IMR-90 (cell line): ENCODE data around the gene SRPK3. TPM values are rescaled to one million over a fixed set of nuclear protein-coding genes. Genes with fewer than 3 reads are reported as not detected.

Source experiments
- ATAC-seq: fragments of 200-7000 bp; cut with Tn5 transposase; 2 replicates; pipeline ENCODE4 v1.9.1; 2020; ENCODE audit warnings: low read depth, mild to moderate bottlenecking, moderate library complexity
- BruUV-seq: library from RNA; stranded (reverse); fragments of 400-500 nt; replicated peaks from 2 replicates; lab custom pipeline; 2021; lab: Mats Ljungman, UMichigan
- CTCF ChIA-PET: fragments of 300-600 bp; formaldehyde crosslinking; extraction: SDS; loops from one replicate; lab custom pipeline; 2021; ENCODE audit warnings: antibody characterized with exemption; lab: Yijun Ruan, JAX
- POLR2A ChIA-PET: fragments of 300-600 bp; sonication (Branson Sonifier 250); formaldehyde crosslinking; loops from one replicate; lab custom pipeline; 2022; ENCODE audit warnings: antibody characterized with exemption; ENCODE audit not compliant: unreplicated experiment; lab: Charles Lee
- DNase-seq: peaks from one replicate; pipeline ENCODE4 v3.0.0; 2013
- H2AFZ ChIP-seq: replicated peaks from 2 replicates; pipeline ENCODE3; 2013; ENCODE audit warnings: low read length, mild to moderate bottlenecking; ENCODE audit not compliant: poor library complexity
- H2AK5ac ChIP-seq: 2 replicates; pipeline ENCODE4 v1.6.1; 2013; ENCODE audit warnings: low read depth, low read length, inconsistent platforms
- H2AK9ac ChIP-seq: replicated peaks from 2 replicates; pipeline ENCODE3; 2013; ENCODE audit warnings: mild to moderate bottlenecking, low read depth, low read length, moderate library complexity; ENCODE audit not compliant: poor library complexity
- H2BK120ac ChIP-seq: 2 replicates; pipeline ENCODE4 v1.6.1; 2013; ENCODE audit warnings: low read depth, low read length, inconsistent platforms
- H2BK15ac ChIP-seq: 3 replicates; pipeline ENCODE4 v1.6.1; 2013; ENCODE audit warnings: low read depth, low read length, inconsistent platforms
- H2BK20ac ChIP-seq: 2 replicates; pipeline ENCODE4 v1.6.1; 2013; ENCODE audit warnings: low read depth, mild to moderate bottlenecking, inconsistent platforms, low read length, moderate library complexity
- H2BK5ac ChIP-seq: 2 replicates; pipeline ENCODE4 v1.6.1; 2013; ENCODE audit warnings: mild to moderate bottlenecking, low read depth, low read length, inconsistent platforms; ENCODE audit not compliant: poor library complexity, severe bottlenecking
- H3K14ac ChIP-seq: replicated peaks from 2 replicates; pipeline ENCODE4 v1.6.1; 2013; ENCODE audit warnings: low read depth, low read length, inconsistent platforms
- H3K18ac ChIP-seq: 2 replicates; pipeline ENCODE4 v1.6.1; 2013; ENCODE audit warnings: low read depth, low read length, control low read depth
- H3K23ac ChIP-seq: 2 replicates; pipeline ENCODE4 v1.6.1; 2013; ENCODE audit warnings: low read depth, low read length, inconsistent platforms
- H3K27ac ChIP-seq: 2 replicates; pipeline ENCODE4 v1.5.1; 2013; ENCODE audit warnings: mild to moderate bottlenecking, control low read depth, low read length; ENCODE audit not compliant: insufficient read depth
- H3K27me3 ChIP-seq: 2 replicates; pipeline ENCODE4 v1.6.1; 2013; ENCODE audit warnings: low read length; ENCODE audit not compliant: control insufficient read depth, insufficient read depth
- H3K36me3 ChIP-seq: 2 replicates; pipeline ENCODE4 v1.6.1; 2013; ENCODE audit warnings: low read length, mixed read lengths; ENCODE audit not compliant: control insufficient read depth, insufficient read depth
- H3K4ac ChIP-seq: 2 replicates; pipeline ENCODE4 v1.6.1; 2013; ENCODE audit warnings: low read depth, low read length, inconsistent platforms
- H3K4me1 ChIP-seq: 2 replicates; pipeline ENCODE4 v1.6.1; 2013; ENCODE audit warnings: low read length, mixed read lengths; ENCODE audit not compliant: control insufficient read depth, insufficient read depth
- H3K4me2 ChIP-seq: 2 replicates; pipeline ENCODE4 v1.6.1; 2013; ENCODE audit warnings: low read depth, mild to moderate bottlenecking, control low read depth, low read length, moderate library complexity
- H3K4me3 ChIP-seq: 2 replicates; pipeline ENCODE4 v1.5.1; 2013; ENCODE audit warnings: low read depth, mild to moderate bottlenecking, control low read depth, low read length, moderate library complexity; ENCODE audit not compliant: insufficient read depth
- H3K56ac ChIP-seq: 2 replicates; pipeline ENCODE4 v1.6.1; 2013; ENCODE audit warnings: low read length, inconsistent platforms; ENCODE audit not compliant: insufficient read depth; ENCODE audit errors: extremely low read depth
- H3K79me1 ChIP-seq, 2 experiments: 2 replicates each; pipeline ENCODE4 v1.6.1; 2013; ENCODE audit warnings: low read length in 2 of 2, inconsistent platforms in 1 of 2, low read depth in 1 of 2
- H3K9ac ChIP-seq: 2 replicates; pipeline ENCODE4 v1.6.1; 2013; ENCODE audit warnings: low read depth, low read length, control low read depth
- H3K9me1 ChIP-seq: 2 replicates; pipeline ENCODE4 v1.6.1; 2013; ENCODE audit warnings: low read length, inconsistent platforms; ENCODE audit not compliant: insufficient read depth
- H3K9me3 ChIP-seq: 2 replicates; pipeline ENCODE4 v1.6.1; 2013; ENCODE audit warnings: low read length; ENCODE audit not compliant: control insufficient read depth, insufficient read depth
- H4K20me1 ChIP-seq: 2 replicates; pipeline ENCODE4 v1.6.1; 2013; ENCODE audit warnings: low read length, inconsistent platforms; ENCODE audit not compliant: insufficient read depth
- H4K5ac ChIP-seq: 2 replicates; pipeline ENCODE4 v1.6.1; 2013; ENCODE audit warnings: mild to moderate bottlenecking, low read depth, low read length, control low read depth
- H4K8ac ChIP-seq, 2 experiments: 2 replicates each; pipeline ENCODE4 v1.6.1; 2013; ENCODE audit warnings: low read depth in 2 of 2, low read length in 2 of 2, control low read depth in 1 of 2, inconsistent platforms in 1 of 2
- H4K91ac ChIP-seq: 2 replicates; pipeline ENCODE4 v1.6.1; 2013; ENCODE audit warnings: low read depth, low read length, inconsistent platforms; ENCODE audit not compliant: insufficient read depth
- BHLHE40 ChIP-seq: fragments of 150-350 bp; IDR thresholded peaks from 2 replicates; pipeline ENCODE4 v1.6.1; 2016; ENCODE audit warnings: mild to moderate bottlenecking, low read depth, low read length
- CHD1 ChIP-seq: IDR thresholded peaks from 2 replicates; pipeline ENCODE4 v1.6.1; 2012; ENCODE audit warnings: low read depth, low read length, improper control_type of control experiment
- CTCF ChIP-seq: conservative IDR thresholded peaks from 2 replicates; pipeline ENCODE4 v1.5.1; 2012; ENCODE audit warnings: mild to moderate bottlenecking, low read depth, low read length, improper control_type of control experiment
- FOS ChIP-seq: fragments of 150-350 bp; IDR thresholded peaks from 2 replicates; pipeline ENCODE4 v1.6.1; 2016; ENCODE audit warnings: low read depth, low read length
- MAFK ChIP-seq: IDR thresholded peaks from 2 replicates; pipeline ENCODE4 v1.6.1; 2012; ENCODE audit warnings: low read depth, low read length, improper control_type of control experiment
- POLR2A ChIP-seq: IDR thresholded peaks from 2 replicates; pipeline ENCODE4 v1.6.1; 2012; ENCODE audit warnings: mild to moderate bottlenecking, low read depth, low read length
- RAD21 ChIP-seq: IDR thresholded peaks from 2 replicates; pipeline ENCODE4 v1.6.1; 2012; ENCODE audit warnings: low read length, improper control_type of control experiment
- RCOR1 ChIP-seq: IDR thresholded peaks from 2 replicates; pipeline ENCODE4 v1.6.1; 2012; ENCODE audit warnings: mild to moderate bottlenecking, low read length, improper control_type of control experiment; ENCODE audit not compliant: insufficient replicate concordance
- RFX5 ChIP-seq: IDR thresholded peaks from 2 replicates; pipeline ENCODE4 v1.8.0; 2012; ENCODE audit warnings: low read depth, mild to moderate bottlenecking, low read length, moderate library complexity
- USF2 ChIP-seq: fragments of 150-350 bp; IDR thresholded peaks from 2 replicates; pipeline ENCODE4 v1.6.1; 2017; ENCODE audit warnings: mild to moderate bottlenecking, antibody characterized with exemption, low read length, low read depth
- WGBS, 2 experiments: methylation state at CpG; one replicate each; pipeline versions ENCODE4 v1.1.5 to v1.1.7; 2013; ENCODE audit warnings: missing lambda C conversion rate in 2 of 2; ENCODE audit not compliant: insufficient read length in 1 of 2; ENCODE audit errors: extremely low coverage in 2 of 2; 5-methylcytosine and 5-hydroxymethylcytosine counted together
- dilution Hi-C: fragments of 300-500 bp; cut with HindIII; formaldehyde crosslinking; loops from one replicate; pipeline ENCODE4 v1.14.3; 2018; ENCODE audit warnings: low sequenced_read_pairs; ENCODE audit not compliant: unreplicated experiment
- in situ Hi-C: fragments of 300-500 bp; cut with MboI; formaldehyde crosslinking; loops from 3 replicates; pipeline ENCODE4 v1.14.3; 2019; ENCODE audit warnings: low sequenced_read_pairs, inconsistent platforms, mixed read lengths
- intact Hi-C: fragments of 100-400 bp; cut with micrococcal nuclease; formaldehyde crosslinking; loops from 2 replicates; pipeline ENCODE4 v1.10.0; 2022
- polyA plus RNA-seq, 3 experiments: library from polyadenylated mRNA; depleted of rRNA; stranded (reverse); fragments of >200 nt; gene quantifications; 2 replicates each; pipeline ENCODE4 v1.2.3, GENCODE V29; 2012; ENCODE audit warnings: low replicate concordance in 1 of 3
- total RNA-seq: library from RNA; depleted of rRNA; stranded (reverse); fragments of >200 nt; gene quantifications from 2 replicates; pipeline ENCODE4 v1.2.3, GENCODE V29; 2012

Gene SRPK3
- total and polyA plus RNA-seq, 2 of the 4 experiments (the other 2 are of a cell fraction): 0.36 to 0.70 TPM

GRCh38 chrX:153778181-153778580, 2.7 kb upstream of the SRPK3 start:
- Histone ChIP-seq H3K27me3 (no peaks in the 10 kb centered on the region), H3K36me3 (peaks cover 4% of the 10 kb centered on the region; the same call in 1 of the 2 replicates), H2BK20ac (no peak overlapping the region), H3K27ac (no peak overlapping the region), H4K8ac (no peak overlapping the region), H4K5ac (no peak overlapping the region), H4K91ac (no peak overlapping the region), H3K4me2 (no peak overlapping the region), H2AK9ac (no peak overlapping the region), H2BK5ac (no peak overlapping the region), H3K4me1 (no peaks in the 10 kb centered on the region), H4K20me1 (no peaks in the 10 kb centered on the region), H3K23ac (no peak overlapping the region), H2AK5ac (no peak overlapping the region), H3K56ac (no peak overlapping the region), H2AFZ (no peak overlapping the region), H3K79me1 (no peaks in the 10 kb centered on the region), H3K14ac (no peak overlapping the region), H3K9me1 (no peaks in the 10 kb centered on the region), H3K9me3 (no peaks in the 10 kb centered on the region; the same call in 1 of the 2 replicates), H3K18ac (no peak overlapping the region), H2BK120ac (no peak overlapping the region), H3K4ac (no peak overlapping the region), H3K9ac (no peak overlapping the region), H3K4me3 (no peak overlapping the region), H2BK15ac (no peak overlapping the region)
- intact Hi-C loops: no loop called here
- in situ Hi-C loops: no loop called here
- ATAC-seq (no peak), DNase-seq (no peak)
- no TSS peak for BruUV-seq
- no CpG with 5 or more reads among the region's 17 CpGs for WGBS, 2 experiments
- POLR2A ChIA-PET: no interaction called here
- dilution Hi-C loops: no loop called here
- CTCF ChIA-PET: interaction anchor here (0.6 kb wide), 1 partner anchor 169 kb away, joined by 4 read pairs; no protein-coding TSS in a partner anchor
- no peak for TF ChIP-seq POLR2A
- no peak for TF ChIP-seq CHD1
- TF ChIP-seq FOS: no peak
- TF ChIP-seq CTCF: no peak
- TF ChIP-seq MAFK: no peak
- no peak for TF ChIP-seq RCOR1
- no peak for TF ChIP-seq BHLHE40
- no peak for TF ChIP-seq RFX5
- TF ChIP-seq RAD21: no peak
- TF ChIP-seq USF2: no peak
